DOHH2 (cell line): Measurements from ENCODE around the gene GREB1.

Experiments
- H3F3A ChIP-seq: fragments of 200-600 bp; sonication (generic), shearing (Covaris generic); 2 replicates; pipeline ENCODE4 v1.6.0; 2016; ENCODE audit warnings: antibody characterized with exemption, mild to moderate bottlenecking; ENCODE audit not compliant: control insufficient read depth, insufficient read depth
- H3K27ac ChIP-seq: fragments of 200-600 bp; sonication (generic); 2 replicates; pipeline ENCODE4 v1.5.1; 2014; ENCODE audit warnings: low read depth, mild to moderate bottlenecking, low read length, moderate library complexity
- H3K27me3 ChIP-seq: fragments of 200-600 bp; sonication (generic); 2 replicates; pipeline ENCODE4 v1.6.1; 2014; ENCODE audit warnings: mild to moderate bottlenecking, low read length, mixed read lengths; ENCODE audit not compliant: control insufficient read depth
- H3K36me3 ChIP-seq: fragments of 200-600 bp; sonication (generic); 2 replicates; pipeline ENCODE4 v1.6.1; 2014; ENCODE audit warnings: mild to moderate bottlenecking, low read length, moderate library complexity, mixed read lengths; ENCODE audit not compliant: control insufficient read depth
- H3K4me1 ChIP-seq: fragments of 200-600 bp; sonication (generic); 2 replicates; pipeline ENCODE4 v1.6.1; 2014; ENCODE audit warnings: mild to moderate bottlenecking, low read length, mixed read lengths; ENCODE audit not compliant: control insufficient read depth
- H3K4me2 ChIP-seq: fragments of 200-600 bp; sonication (generic); 2 replicates; pipeline ENCODE4 v1.6.0; 2014; ENCODE audit warnings: mild to moderate bottlenecking, low read length, moderate library complexity
- H3K4me3 ChIP-seq: fragments of 200-600 bp; sonication (generic); 2 replicates; pipeline ENCODE4 v1.5.1; 2014; ENCODE audit warnings: mild to moderate bottlenecking, low read length, mixed read lengths
- H3K79me2 ChIP-seq: fragments of 200-600 bp; sonication (generic); 2 replicates; pipeline ENCODE4 v1.6.1; 2014; ENCODE audit warnings: mild to moderate bottlenecking, low read length, mixed read lengths; ENCODE audit not compliant: control insufficient read depth
- H3K9me2 ChIP-seq: fragments of 200-600 bp; sonication (generic); replicated peaks from 2 replicates; pipeline ENCODE4 v1.6.1; 2014; ENCODE audit warnings: mild to moderate bottlenecking, low read length, mixed read lengths; ENCODE audit not compliant: control insufficient read depth
- H3K9me3 ChIP-seq: fragments of 200-600 bp; sonication (generic); 2 replicates; pipeline ENCODE4 v1.6.1; 2014; ENCODE audit warnings: antibody characterized with exemption, low read length, mixed read lengths; ENCODE audit not compliant: control insufficient read depth, insufficient read depth
- H4K20me1 ChIP-seq: fragments of 200-600 bp; sonication (generic); 2 replicates; pipeline ENCODE4 v1.6.0; 2014; ENCODE audit warnings: low read depth, mild to moderate bottlenecking, antibody characterized with exemption, low read length, moderate library complexity; ENCODE audit not compliant: control insufficient read depth, insufficient read depth
- EZH2phosphoT487 ChIP-seq: fragments of 200-600 bp; sonication (generic); IDR thresholded peaks from 2 replicates; pipeline ENCODE4 v1.6.1; 2017; ENCODE audit warnings: borderline replicate concordance, mild to moderate bottlenecking, antibody characterized with exemption, low read length, moderate library complexity, mixed read lengths
- TF ChIP-seq, protein P1 (sequence below): fragments of 200-600 bp; sonication (generic); IDR thresholded peaks from one replicate; pipeline ENCODE4 v1.5.1; 2014; ENCODE audit warnings: antibody characterized with exemption, mild to moderate bottlenecking, low read depth, low read length; ENCODE audit not compliant: poor library complexity, severe bottlenecking

The GREB1 gene

GRCh38 chr2:11502740-11503292 is 31.0 kb upstream of the GREB1 start:
- Histone ChIP-seq H4K20me1 (no peaks in the 10 kb centered on the region), H3K27ac (no peak overlapping the region), H3K27me3 (0 out of 2 replicates have a peak, but pooled peaks cover 2% of the 10 kb centered on the region), H3K4me2 (no peak overlapping the region), H3K9me3 (no peaks in the 10 kb centered on the region), H3K9me2 (no peaks in the 10 kb centered on the region), H3K79me2 (no peaks in the 10 kb centered on the region), H3K4me1 (no peaks in the 10 kb centered on the region), H3K4me3 (no peak overlapping the region), H3F3A (no peaks in the 10 kb centered on the region), H3K36me3 (no peaks in the 10 kb centered on the region)
- TF ChIP-seq EZH2phosphoT487, result no peak
- TF ChIP-seq, protein P1, sequence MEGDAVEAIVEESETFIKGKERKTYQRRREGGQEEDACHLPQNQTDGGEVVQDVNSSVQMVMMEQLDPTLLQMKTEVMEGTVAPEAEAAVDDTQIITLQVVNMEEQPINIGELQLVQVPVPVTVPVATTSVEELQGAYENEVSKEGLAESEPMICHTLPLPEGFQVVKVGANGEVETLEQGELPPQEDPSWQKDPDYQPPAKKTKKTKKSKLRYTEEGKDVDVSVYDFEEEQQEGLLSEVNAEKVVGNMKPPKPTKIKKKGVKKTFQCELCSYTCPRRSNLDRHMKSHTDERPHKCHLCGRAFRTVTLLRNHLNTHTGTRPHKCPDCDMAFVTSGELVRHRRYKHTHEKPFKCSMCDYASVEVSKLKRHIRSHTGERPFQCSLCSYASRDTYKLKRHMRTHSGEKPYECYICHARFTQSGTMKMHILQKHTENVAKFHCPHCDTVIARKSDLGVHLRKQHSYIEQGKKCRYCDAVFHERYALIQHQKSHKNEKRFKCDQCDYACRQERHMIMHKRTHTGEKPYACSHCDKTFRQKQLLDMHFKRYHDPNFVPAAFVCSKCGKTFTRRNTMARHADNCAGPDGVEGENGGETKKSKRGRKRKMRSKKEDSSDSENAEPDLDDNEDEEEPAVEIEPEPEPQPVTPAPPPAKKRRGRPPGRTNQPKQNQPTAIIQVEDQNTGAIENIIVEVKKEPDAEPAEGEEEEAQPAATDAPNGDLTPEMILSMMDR, result no peak

DNA sequence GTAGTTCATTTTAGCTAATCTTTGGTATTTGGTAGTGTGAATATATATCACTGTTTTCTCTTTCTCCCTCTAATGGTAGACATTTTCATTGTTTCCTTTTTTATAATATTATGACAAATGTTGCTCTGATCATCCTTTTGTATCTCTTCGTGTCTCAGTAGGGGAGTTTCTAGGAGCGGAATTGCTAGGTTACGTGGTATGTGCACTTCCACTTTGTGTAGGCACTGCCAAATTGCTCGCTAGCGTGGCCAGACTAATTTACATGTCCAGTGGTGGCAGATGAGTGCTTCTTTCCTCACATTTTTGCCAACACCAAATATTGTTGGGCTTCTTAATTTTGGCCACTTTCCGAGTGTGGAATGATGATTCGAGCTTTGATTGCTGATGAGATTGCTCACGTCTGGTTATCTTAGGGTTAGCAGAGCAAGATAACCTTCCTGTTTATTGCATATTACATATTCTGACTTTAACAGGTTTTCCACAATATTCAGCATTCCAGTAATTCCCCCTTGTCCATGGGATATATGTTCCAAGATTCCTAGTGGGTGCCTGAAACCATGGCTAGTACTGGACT is 30.4 kb upstream of the GREB1 start:
- Histone ChIP-seq H3K9me2 (no peaks in the 10 kb centered on the region), H3K27me3 (0 out of 2 replicates have a peak, but pooled peaks cover 2% of the 10 kb centered on the region), H3K27ac (no peak overlapping the region), H4K20me1 (no peaks in the 10 kb centered on the region), H3K4me1 (no peaks in the 10 kb centered on the region), H3K36me3 (no peaks in the 10 kb centered on the region), H3K4me2 (no peak overlapping the region), H3F3A (no peaks in the 10 kb centered on the region), H3K4me3 (no peak overlapping the region), H3K79me2 (no peaks in the 10 kb centered on the region), H3K9me3 (no peaks in the 10 kb centered on the region)
- TF ChIP-seq EZH2phosphoT487, result no peak
- TF ChIP-seq, protein P1, result no peak

GRCh38 chr2:11505652-11506610 is 27.9 kb upstream of the GREB1 start:
- H3K36me3 ChIP-seq, result no peaks in the 10 kb centered on the region
- 0 out of 2 replicates have a peak, but pooled peaks cover 2% of the 10 kb centered on the region for H3K27me3 ChIP-seq
- no peaks in the 10 kb centered on the region for H3K79me2 ChIP-seq
- TF ChIP-seq, protein P1, result no peak
- TF ChIP-seq EZH2phosphoT487, result no peak
- H3F3A ChIP-seq, result no peaks in the 10 kb centered on the region
- no peaks in the 10 kb centered on the region for H3K9me2 ChIP-seq
- H3K4me3 ChIP-seq, result no peak overlapping the region
- H4K20me1 ChIP-seq, result no peaks in the 10 kb centered on the region
- H3K9me3 ChIP-seq, result no peaks in the 10 kb centered on the region
- no peak overlapping the region for H3K27ac ChIP-seq
- no peak overlapping the region for H3K4me2 ChIP-seq
- H3K4me1 ChIP-seq, result no peaks in the 10 kb centered on the region
